Measurements from ENCODE around the gene RNF175. TPM values are rescaled to one million over a fixed set of nuclear protein-coding genes. Genes with fewer than 3 reads are reported as not detected.

Gene RNF175
- total and polyA plus RNA-seq, 7 experiments from 2014 or later, result 6.4 to 14.0 (median 8.9) TPM; not detected in 1

DNA sequence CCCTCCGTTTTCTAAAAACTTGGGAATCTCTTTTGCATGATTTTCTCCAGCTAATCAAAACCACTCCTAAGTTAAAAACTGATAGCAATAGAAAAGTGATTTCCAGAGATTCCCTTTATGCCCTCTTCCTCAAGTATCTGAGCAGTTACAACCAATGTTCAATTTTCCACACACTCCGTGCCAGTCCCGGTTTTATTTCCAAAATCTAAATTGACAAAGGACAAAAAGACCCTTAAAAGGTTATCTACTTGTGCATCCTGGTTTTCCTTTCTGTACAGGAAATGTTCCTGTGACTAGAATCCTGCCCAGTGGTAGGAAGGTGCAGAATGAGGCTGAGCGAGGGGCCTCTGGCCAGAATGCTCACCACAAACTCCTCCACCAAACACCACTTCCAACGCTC, 27.8 kb upstream of the RNF175 start:
- Mint-ChIP-seq H3K36me3 (peaks cover 0 to 3% (median 0%) of the 10 kb centered on the region in 5 donors), H3K4me1 (peaks cover 19 to 50% (median 38%) of the 10 kb centered on the region in 7 donors), H3K4me3 (peak overlapping the region in 6 of 10 donors; percentile 69 to 87 (median 80)), H3K27ac (no peak overlapping the region), H3K9me3 (no peaks in the 10 kb centered on the region), H3K27me3 (peaks cover 62 to 91% (median 67%) of the 10 kb centered on the region in 5 donors)
- Histone ChIP-seq H3K27ac (ENCODE audit: low read depth, low read length) (no peak overlapping the region), H3K4me1 (ENCODE audit: control insufficient read depth in 2 of 2, insufficient read depth in 2 of 2, low read length in 2 of 2) (peaks cover 12 to 35% of the 10 kb centered on the region in 2 donors), H3K4me3 (ENCODE audit: low read length) (no peak overlapping the region), H3K36me3 (ENCODE audit: control insufficient read depth in 2 of 3, insufficient read depth in 3 of 3, low read length in 3 of 3) (no peaks in the 10 kb centered on the region), H3K27me3 (ENCODE audit: control insufficient read depth in 2 of 2, insufficient read depth in 2 of 2, low read length in 2 of 2) (peaks cover 7 to 25% of the 10 kb centered on the region in 2 donors), H3K9me3 (ENCODE audit: control insufficient read depth in 2 of 3, low read length in 3 of 3) (no peaks in the 10 kb centered on the region)
- intact Hi-C loops (cut with micrococcal nuclease), result loop anchor here (2.0 to 10.0 kb wide), 5 partner anchors 231 to 835 kb away; no protein-coding TSS in a partner anchor
- DNase-seq, result no peak
- ChIA-PET POLR2A (no interaction called here), CTCF (interaction anchor here (0.7 kb wide), 1 partner anchor 634 kb away, joined by 3 read pairs; no protein-coding TSS in a partner anchor)
- ATAC-seq, result no peak

DNA sequence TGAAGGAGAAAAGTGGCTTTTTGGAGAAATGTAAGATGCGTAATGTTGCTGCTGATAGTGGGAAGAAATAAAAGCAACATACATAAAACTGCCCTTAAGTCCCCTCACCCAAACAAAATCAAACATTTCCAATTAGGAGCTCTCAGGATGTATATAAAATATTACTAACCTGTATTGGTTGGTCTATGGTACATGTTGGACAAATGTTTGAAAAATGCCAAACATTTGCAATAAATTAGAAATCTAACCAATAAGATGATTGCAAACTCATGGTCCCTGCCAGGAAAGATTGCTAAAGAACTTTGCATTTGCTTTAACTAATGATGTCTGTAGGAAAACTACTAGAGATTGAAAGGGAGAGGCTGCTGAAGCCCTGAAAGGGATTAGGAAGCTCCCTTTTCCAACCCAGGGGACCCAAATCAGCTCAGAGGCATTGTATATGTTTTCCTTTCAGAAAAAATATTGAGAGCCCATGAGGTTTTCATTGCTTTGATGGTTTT, 27.3 kb upstream of the RNF175 start:
- H3K27ac ChIP-seq (ENCODE audit: low read depth, low read length), result no peak overlapping the region
- ATAC-seq, result no peak

DNA sequence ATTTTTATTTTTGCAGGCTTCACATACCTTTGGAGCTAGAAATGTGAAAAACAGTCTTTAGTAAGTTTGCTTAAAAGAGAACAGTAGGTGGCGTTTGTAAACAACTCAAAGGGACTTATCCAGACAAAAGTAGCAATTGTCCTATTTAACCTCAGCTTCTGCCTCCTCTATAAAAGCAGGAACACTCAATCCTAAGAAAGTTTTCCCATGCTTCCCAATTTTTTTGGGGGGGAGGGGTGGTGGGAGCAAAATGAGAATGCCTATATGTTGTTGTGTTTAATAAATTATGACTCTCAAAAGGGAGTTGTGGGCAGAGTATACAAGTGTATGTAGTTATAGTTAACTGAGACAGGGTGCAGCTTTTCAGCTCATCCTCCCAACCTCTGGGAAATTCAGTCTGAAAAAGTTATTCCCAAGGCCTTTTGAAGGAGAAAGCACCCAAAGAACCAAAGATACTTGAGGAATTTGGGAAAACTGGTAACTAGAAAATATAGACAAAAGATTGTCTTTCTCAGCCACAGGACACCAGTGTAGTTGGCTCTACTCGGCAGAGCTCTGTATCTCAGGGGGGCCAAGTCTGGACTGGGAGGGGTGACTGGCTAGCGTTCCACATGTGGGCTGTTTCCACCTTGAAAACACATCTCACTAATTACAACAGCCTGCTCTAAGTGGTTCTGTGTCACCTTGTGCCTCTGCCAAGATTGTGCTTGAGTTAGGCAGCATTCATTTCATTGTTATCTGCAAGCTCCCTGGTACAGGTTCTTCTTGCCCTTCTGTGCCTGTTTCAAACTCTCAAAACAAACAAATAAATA, 26.3 kb upstream of the RNF175 start:
- DNase-seq (peak in 1 of 9 donors; percentile 21), ATAC-seq (no peak)
- ChIA-PET POLR2A (no interaction called here), CTCF (interaction anchor here (0.6 to 1.5 kb wide), 9 partner anchors 10 to 565 kb away, joined by 3 to 8 read pairs (median 3); no protein-coding TSS in a partner anchor)
- peaks cover 0 to 20% of the 10 kb centered on the region in 2 donors for H3K4me1 ChIP-seq (ENCODE audit: control insufficient read depth in 2 of 2, insufficient read depth in 2 of 2, low read length in 2 of 2)
- no peaks in the 10 kb centered on the region for H3K9me3 ChIP-seq (ENCODE audit: control insufficient read depth in 2 of 3, low read length in 3 of 3)
- H3K27me3 ChIP-seq (ENCODE audit: control insufficient read depth in 2 of 2, insufficient read depth in 2 of 2, low read length in 2 of 2), result peaks cover 7 to 15% of the 10 kb centered on the region in 2 donors
- intact Hi-C loops (cut with micrococcal nuclease), result loop anchor here (1.0 to 10.0 kb wide), 8 partner anchors 23 to 836 kb away; no protein-coding TSS in a partner anchor
- no peak overlapping the region for H3K27ac ChIP-seq (ENCODE audit: low read depth, low read length)
- H3K4me3 Mint-ChIP-seq, result no peak overlapping the region
- peaks cover 13 to 35% (median 24%) of the 10 kb centered on the region in 7 donors for H3K4me1 Mint-ChIP-seq
- no peak overlapping the region for H3K4me3 ChIP-seq (ENCODE audit: low read length)
- H3K36me3 ChIP-seq (ENCODE audit: control insufficient read depth in 2 of 3, insufficient read depth in 3 of 3, low read length in 3 of 3), result no peaks in the 10 kb centered on the region
- H3K36me3 Mint-ChIP-seq, result peaks cover 0 to 3% (median 0%) of the 10 kb centered on the region in 5 donors
- no peak overlapping the region for H3K27ac Mint-ChIP-seq
- no peaks in the 10 kb centered on the region for H3K9me3 Mint-ChIP-seq
- peaks cover 48 to 87% (median 61%) of the 10 kb centered on the region in 5 donors for H3K27me3 Mint-ChIP-seq

More for the DNA sequence above, 27.3 kb upstream of the RNF175 start:
- Histone ChIP-seq H3K4me3 (ENCODE audit: low read length) (no peak overlapping the region), H3K27me3 (ENCODE audit: control insufficient read depth in 2 of 2, insufficient read depth in 2 of 2, low read length in 2 of 2) (peaks cover 7 to 22% of the 10 kb centered on the region in 2 donors), H3K36me3 (ENCODE audit: control insufficient read depth in 2 of 3, insufficient read depth in 3 of 3, low read length in 3 of 3) (no peaks in the 10 kb centered on the region), H3K9me3 (ENCODE audit: control insufficient read depth in 2 of 3, low read length in 3 of 3) (no peaks in the 10 kb centered on the region), H3K4me1 (ENCODE audit: control insufficient read depth in 2 of 2, insufficient read depth in 2 of 2, low read length in 2 of 2) (peaks cover 8 to 30% of the 10 kb centered on the region in 2 donors)
- peaks cover 0 to 3% (median 0%) of the 10 kb centered on the region in 5 donors for H3K36me3 Mint-ChIP-seq
- DNase-seq, result no peak
- intact Hi-C loops (cut with micrococcal nuclease), result loop anchor here (2.0 to 10.0 kb wide), 5 partner anchors 232 to 835 kb away; no protein-coding TSS in a partner anchor
- H3K27me3 Mint-ChIP-seq, result peaks cover 58 to 89% (median 63%) of the 10 kb centered on the region in 5 donors
- H3K4me1 Mint-ChIP-seq, result peaks cover 18 to 45% (median 34%) of the 10 kb centered on the region in 7 donors
- no peak overlapping the region for H3K27ac Mint-ChIP-seq
- no peaks in the 10 kb centered on the region for H3K9me3 Mint-ChIP-seq
- peak overlapping the region in 1 of 10 donors; percentile 69 for H3K4me3 Mint-ChIP-seq
- ChIA-PET POLR2A (no interaction called here), CTCF (interaction anchor here (0.7 to 0.8 kb wide), 2 partner anchors 263 to 634 kb away, joined by 3 read pairs; no protein-coding TSS in a partner anchor)

DNA sequence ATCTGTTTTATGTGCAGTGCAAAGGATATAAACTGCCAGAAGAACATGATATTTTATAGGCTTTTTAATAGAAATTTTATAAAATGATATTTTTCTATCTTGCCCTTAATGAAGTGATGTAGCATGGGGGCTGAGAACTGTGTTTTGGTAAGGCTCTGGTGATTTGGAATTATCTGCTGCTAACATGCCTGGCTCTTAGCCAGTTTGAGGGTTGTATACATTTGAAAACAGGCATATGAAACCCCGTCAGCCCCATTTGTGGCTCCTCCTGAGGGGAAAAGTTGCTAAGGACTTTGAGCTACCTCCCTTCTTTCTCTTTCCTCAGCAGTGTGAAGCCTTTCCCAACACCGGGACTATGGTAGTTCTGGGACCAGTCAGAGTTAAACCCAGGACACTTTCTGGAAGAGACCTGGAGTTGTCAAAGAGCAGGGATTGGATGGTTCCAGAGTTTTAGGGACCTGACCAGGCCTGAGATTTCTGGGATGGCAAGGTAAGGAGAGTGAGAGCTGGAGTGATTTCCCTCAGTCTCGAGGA, 24.4 kb upstream of the RNF175 start:
- Mint-ChIP-seq H3K4me1 (peaks cover 9 to 19% (median 11%) of the 10 kb centered on the region in 7 donors), H3K27ac (no peak overlapping the region), H3K27me3 (peaks cover 35 to 83% (median 46%) of the 10 kb centered on the region in 5 donors), H3K9me3 (no peaks in the 10 kb centered on the region), H3K4me3 (no peak overlapping the region), H3K36me3 (peaks cover 0 to 3% (median 0%) of the 10 kb centered on the region in 5 donors)
- Histone ChIP-seq H3K27me3 (ENCODE audit: control insufficient read depth in 2 of 2, insufficient read depth in 2 of 2, low read length in 2 of 2) (peaks cover 2 to 7% of the 10 kb centered on the region in 2 donors), H3K9me3 (ENCODE audit: control insufficient read depth in 2 of 3, low read length in 3 of 3) (no peaks in the 10 kb centered on the region), H3K4me1 (ENCODE audit: control insufficient read depth in 2 of 2, insufficient read depth in 2 of 2, low read length in 2 of 2) (peaks cover 0 to 5% of the 10 kb centered on the region in 2 donors), H3K4me3 (ENCODE audit: low read length) (no peak overlapping the region), H3K27ac (ENCODE audit: low read depth, low read length) (no peak overlapping the region), H3K36me3 (ENCODE audit: control insufficient read depth in 2 of 3, insufficient read depth in 3 of 3, low read length in 3 of 3) (no peaks in the 10 kb centered on the region)
- DNase-seq, result no peak
- ChIA-PET POLR2A (interaction anchor here (1.1 kb wide), 1 partner anchor 12 kb away, joined by 3 read pairs; no protein-coding TSS in a partner anchor), CTCF (interaction anchor here (0.6 to 0.7 kb wide), 2 partner anchors 9 to 262 kb away, joined by 3 to 4 read pairs; no protein-coding TSS in a partner anchor)
- intact Hi-C loops (cut with micrococcal nuclease), result loop anchor here (10.0 kb wide), 2 partner anchors 261 to 551 kb away; no protein-coding TSS in a partner anchor
- ATAC-seq, result no peak

DNA sequence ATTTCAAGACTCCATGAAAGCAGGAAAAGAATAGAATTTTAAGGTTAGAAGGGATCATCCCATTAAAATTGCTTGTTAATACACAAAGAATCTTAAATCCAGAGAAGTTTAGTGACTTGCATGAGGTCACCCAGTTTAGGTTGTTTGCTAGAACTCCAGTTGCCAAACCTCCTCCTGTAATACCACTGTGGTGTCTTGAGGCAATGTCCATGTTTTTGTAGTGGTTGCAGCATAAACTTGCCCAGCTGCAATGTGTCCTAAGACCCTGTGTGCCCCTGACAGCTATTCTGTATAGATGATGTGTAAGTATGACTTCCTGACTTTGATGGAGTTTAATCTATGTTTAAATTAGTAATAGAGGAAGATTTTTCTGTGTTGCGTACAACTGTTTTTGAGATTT, 22.8 kb upstream of the RNF175 start:
- peaks cover 0 to 13% (median 3%) of the 10 kb centered on the region in 11 donors for H3K9me3 Mint-ChIP-seq
- intact Hi-C loops (cut with micrococcal nuclease), result loop anchor here (10.0 kb wide), 2 partner anchors 262 to 552 kb away; no protein-coding TSS in a partner anchor
- H3K4me3 ChIP-seq (ENCODE audit: low read length), result no peak overlapping the region
- POLR2A ChIA-PET, result no interaction called here
- peaks cover 0 to 4% of the 10 kb centered on the region in 2 donors for H3K27me3 ChIP-seq (ENCODE audit: control insufficient read depth in 2 of 2, insufficient read depth in 2 of 2, low read length in 2 of 2)
- ATAC-seq (no peak), DNase-seq (no peak)
- H3K36me3 ChIP-seq (ENCODE audit: control insufficient read depth in 2 of 3, insufficient read depth in 3 of 3, low read length in 3 of 3), result no peaks in the 10 kb centered on the region
- CTCF ChIA-PET, result no interaction called here
- H3K27me3 Mint-ChIP-seq, result peaks cover 22 to 75% (median 43%) of the 10 kb centered on the region in 5 donors
- no peak overlapping the region for H3K27ac Mint-ChIP-seq
- no peaks in the 10 kb centered on the region for H3K4me1 ChIP-seq (ENCODE audit: control insufficient read depth in 2 of 2, insufficient read depth in 2 of 2, low read length in 2 of 2)
- H3K36me3 Mint-ChIP-seq, result peaks cover 0 to 10% (median 5%) of the 10 kb centered on the region in 5 donors
- H3K9me3 ChIP-seq (ENCODE audit: control insufficient read depth in 2 of 3, low read length in 3 of 3), result no peaks in the 10 kb centered on the region
- peaks cover 0 to 3% (median under 1%) of the 10 kb centered on the region in 7 donors for H3K4me1 Mint-ChIP-seq
- no peak overlapping the region for H3K27ac ChIP-seq (ENCODE audit: low read depth, low read length)
- H3K4me3 Mint-ChIP-seq, result no peak overlapping the region

DNA sequence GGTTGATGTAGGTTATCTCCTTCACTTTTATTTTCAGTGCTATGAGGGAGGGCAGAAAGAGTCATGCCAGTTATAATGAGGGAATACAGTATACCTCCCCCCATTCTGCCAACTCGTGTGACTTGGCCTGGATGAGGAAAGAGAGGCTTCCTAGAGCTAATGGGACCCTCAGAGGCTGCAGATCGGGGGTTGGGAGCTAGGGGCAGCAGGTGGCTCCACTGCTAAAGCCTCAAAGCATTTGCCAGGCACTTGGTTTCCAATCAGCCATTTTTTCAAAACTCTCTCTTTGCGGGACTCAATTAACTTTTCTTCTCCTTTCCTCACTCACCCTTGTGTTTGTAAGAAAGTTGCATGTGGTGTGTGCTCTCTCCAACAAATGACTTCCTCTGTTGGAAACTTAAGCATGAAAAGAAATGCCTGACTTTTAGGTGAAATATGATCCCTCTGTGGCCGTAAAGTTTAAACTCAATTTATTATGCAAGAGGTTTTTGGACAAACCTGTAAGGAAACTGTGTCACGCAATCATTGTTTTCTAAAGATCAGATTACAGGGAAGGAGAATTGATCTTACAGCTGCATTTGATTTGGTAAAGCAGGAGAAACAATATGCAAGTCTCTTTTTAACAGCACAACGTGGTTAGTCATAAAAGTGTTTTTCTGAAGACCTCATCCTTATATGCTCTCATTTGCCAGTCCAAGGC, 22.0 kb upstream of the RNF175 start:
- intact Hi-C loops (cut with micrococcal nuclease), result loop anchor here (10.0 kb wide), 2 partner anchors 263 to 553 kb away; no protein-coding TSS in a partner anchor
- POLR2A ChIA-PET, result no interaction called here
- no peaks in the 10 kb centered on the region for H3K36me3 ChIP-seq (ENCODE audit: control insufficient read depth in 2 of 3, insufficient read depth in 3 of 3, low read length in 3 of 3)
- peaks cover 15 to 70% (median 37%) of the 10 kb centered on the region in 5 donors for H3K27me3 Mint-ChIP-seq
- H3K4me3 Mint-ChIP-seq, result no peak overlapping the region
- DNase-seq (no peak), ATAC-seq (no peak)
- no peaks in the 10 kb centered on the region for H3K4me1 ChIP-seq (ENCODE audit: control insufficient read depth in 2 of 2, insufficient read depth in 2 of 2, low read length in 2 of 2)
- no peaks in the 10 kb centered on the region for H3K9me3 ChIP-seq (ENCODE audit: control insufficient read depth in 2 of 3, low read length in 3 of 3)
- H3K4me3 ChIP-seq (ENCODE audit: low read length), result no peak overlapping the region
- H3K27ac Mint-ChIP-seq, result peak overlapping the region in 1 of 9 donors; percentile 26
- H3K27me3 ChIP-seq (ENCODE audit: control insufficient read depth in 2 of 2, insufficient read depth in 2 of 2, low read length in 2 of 2), result peaks cover 0 to 4% of the 10 kb centered on the region in 2 donors
- peaks cover 0 to 3% (median 0%) of the 10 kb centered on the region in 7 donors for H3K4me1 Mint-ChIP-seq
- CTCF ChIA-PET, result no interaction called here
- H3K9me3 Mint-ChIP-seq, result peaks cover 0 to 13% (median 3%) of the 10 kb centered on the region in 11 donors
- H3K27ac ChIP-seq (ENCODE audit: low read depth, low read length), result no peak overlapping the region
- H3K36me3 Mint-ChIP-seq, result peaks cover 0 to 12% (median 5%) of the 10 kb centered on the region in 5 donors
